IMR-90 (cell line): ENCODE results near the gene STK10. TPM values are rescaled to one million over a fixed set of nuclear protein-coding genes. Genes with fewer than 3 reads are reported as not detected.

Experiments
- ATAC-seq: fragments of 200-7000 bp; cut with Tn5 transposase; 2 replicates; pipeline ENCODE4 v1.9.1; 2020; ENCODE audit warnings: low read depth, mild to moderate bottlenecking, moderate library complexity
- BruUV-seq: library from RNA; stranded (reverse); fragments of 400-500 nt; replicated peaks from 2 replicates; lab custom pipeline; 2021; lab: Mats Ljungman, UMichigan
- CTCF ChIA-PET: fragments of 300-600 bp; formaldehyde crosslinking; extraction: SDS; loops from one replicate; lab custom pipeline; 2021; ENCODE audit warnings: antibody characterized with exemption; lab: Yijun Ruan, JAX
- POLR2A ChIA-PET: fragments of 300-600 bp; sonication (Branson Sonifier 250); formaldehyde crosslinking; loops from one replicate; lab custom pipeline; 2022; ENCODE audit warnings: antibody characterized with exemption; ENCODE audit not compliant: unreplicated experiment; lab: Charles Lee
- DNase-seq: peaks from one replicate; pipeline ENCODE4 v3.0.0; 2013
- H2AFZ ChIP-seq: replicated peaks from 2 replicates; pipeline ENCODE3; 2013; ENCODE audit warnings: low read length, mild to moderate bottlenecking; ENCODE audit not compliant: poor library complexity
- H2AK5ac ChIP-seq: 2 replicates; pipeline ENCODE4 v1.6.1; 2013; ENCODE audit warnings: low read depth, low read length, inconsistent platforms
- H2AK9ac ChIP-seq: replicated peaks from 2 replicates; pipeline ENCODE3; 2013; ENCODE audit warnings: mild to moderate bottlenecking, low read depth, low read length, moderate library complexity; ENCODE audit not compliant: poor library complexity
- H2BK120ac ChIP-seq: 2 replicates; pipeline ENCODE4 v1.6.1; 2013; ENCODE audit warnings: low read depth, low read length, inconsistent platforms
- H2BK15ac ChIP-seq: 3 replicates; pipeline ENCODE4 v1.6.1; 2013; ENCODE audit warnings: low read depth, low read length, inconsistent platforms
- H2BK20ac ChIP-seq: 2 replicates; pipeline ENCODE4 v1.6.1; 2013; ENCODE audit warnings: low read depth, mild to moderate bottlenecking, inconsistent platforms, low read length, moderate library complexity
- H2BK5ac ChIP-seq: 2 replicates; pipeline ENCODE4 v1.6.1; 2013; ENCODE audit warnings: mild to moderate bottlenecking, low read depth, low read length, inconsistent platforms; ENCODE audit not compliant: poor library complexity, severe bottlenecking
- H3K14ac ChIP-seq: replicated peaks from 2 replicates; pipeline ENCODE4 v1.6.1; 2013; ENCODE audit warnings: low read depth, low read length, inconsistent platforms
- H3K18ac ChIP-seq: 2 replicates; pipeline ENCODE4 v1.6.1; 2013; ENCODE audit warnings: low read depth, low read length, control low read depth
- H3K23ac ChIP-seq: 2 replicates; pipeline ENCODE4 v1.6.1; 2013; ENCODE audit warnings: low read depth, low read length, inconsistent platforms
- H3K27ac ChIP-seq: 2 replicates; pipeline ENCODE4 v1.5.1; 2013; ENCODE audit warnings: mild to moderate bottlenecking, control low read depth, low read length; ENCODE audit not compliant: insufficient read depth
- H3K27me3 ChIP-seq: 2 replicates; pipeline ENCODE4 v1.6.1; 2013; ENCODE audit warnings: low read length; ENCODE audit not compliant: control insufficient read depth, insufficient read depth
- H3K36me3 ChIP-seq: 2 replicates; pipeline ENCODE4 v1.6.1; 2013; ENCODE audit warnings: low read length, mixed read lengths; ENCODE audit not compliant: control insufficient read depth, insufficient read depth
- H3K4ac ChIP-seq: 2 replicates; pipeline ENCODE4 v1.6.1; 2013; ENCODE audit warnings: low read depth, low read length, inconsistent platforms
- H3K4me1 ChIP-seq: 2 replicates; pipeline ENCODE4 v1.6.1; 2013; ENCODE audit warnings: low read length, mixed read lengths; ENCODE audit not compliant: control insufficient read depth, insufficient read depth
- H3K4me2 ChIP-seq: 2 replicates; pipeline ENCODE4 v1.6.1; 2013; ENCODE audit warnings: low read depth, mild to moderate bottlenecking, control low read depth, low read length, moderate library complexity
- H3K4me3 ChIP-seq: 2 replicates; pipeline ENCODE4 v1.5.1; 2013; ENCODE audit warnings: low read depth, mild to moderate bottlenecking, control low read depth, low read length, moderate library complexity; ENCODE audit not compliant: insufficient read depth
- H3K56ac ChIP-seq: 2 replicates; pipeline ENCODE4 v1.6.1; 2013; ENCODE audit warnings: low read length, inconsistent platforms; ENCODE audit not compliant: insufficient read depth; ENCODE audit errors: extremely low read depth
- H3K79me1 ChIP-seq, 2 experiments: 2 replicates each; pipeline ENCODE4 v1.6.1; 2013; ENCODE audit warnings: low read length in 2 of 2, inconsistent platforms in 1 of 2, low read depth in 1 of 2
- H3K9ac ChIP-seq: 2 replicates; pipeline ENCODE4 v1.6.1; 2013; ENCODE audit warnings: low read depth, low read length, control low read depth
- H3K9me1 ChIP-seq: 2 replicates; pipeline ENCODE4 v1.6.1; 2013; ENCODE audit warnings: low read length, inconsistent platforms; ENCODE audit not compliant: insufficient read depth
- H3K9me3 ChIP-seq: 2 replicates; pipeline ENCODE4 v1.6.1; 2013; ENCODE audit warnings: low read length; ENCODE audit not compliant: control insufficient read depth, insufficient read depth
- H4K20me1 ChIP-seq: 2 replicates; pipeline ENCODE4 v1.6.1; 2013; ENCODE audit warnings: low read length, inconsistent platforms; ENCODE audit not compliant: insufficient read depth
- H4K5ac ChIP-seq: 2 replicates; pipeline ENCODE4 v1.6.1; 2013; ENCODE audit warnings: mild to moderate bottlenecking, low read depth, low read length, control low read depth
- H4K8ac ChIP-seq, 2 experiments: 2 replicates each; pipeline ENCODE4 v1.6.1; 2013; ENCODE audit warnings: low read depth in 2 of 2, low read length in 2 of 2, control low read depth in 1 of 2, inconsistent platforms in 1 of 2
- H4K91ac ChIP-seq: 2 replicates; pipeline ENCODE4 v1.6.1; 2013; ENCODE audit warnings: low read depth, low read length, inconsistent platforms; ENCODE audit not compliant: insufficient read depth
- CEBPB ChIP-seq: IDR thresholded peaks from 2 replicates; pipeline ENCODE4 v1.6.1; 2012; ENCODE audit warnings: low read depth, low read length, improper control_type of control experiment
- CHD1 ChIP-seq: IDR thresholded peaks from 2 replicates; pipeline ENCODE4 v1.6.1; 2012; ENCODE audit warnings: low read depth, low read length, improper control_type of control experiment
- FOS ChIP-seq: fragments of 150-350 bp; IDR thresholded peaks from 2 replicates; pipeline ENCODE4 v1.6.1; 2016; ENCODE audit warnings: low read depth, low read length
- MAFK ChIP-seq: IDR thresholded peaks from 2 replicates; pipeline ENCODE4 v1.6.1; 2012; ENCODE audit warnings: low read depth, low read length, improper control_type of control experiment
- MAZ ChIP-seq: IDR thresholded peaks from 2 replicates; pipeline ENCODE4 v1.6.1; 2012; ENCODE audit warnings: low read depth, mild to moderate bottlenecking, low read length, improper control_type of control experiment, moderate library complexity, borderline replicate concordance
- MXI1 ChIP-seq: IDR thresholded peaks from 2 replicates; pipeline ENCODE4 v1.6.1; 2012; ENCODE audit warnings: low read depth, mild to moderate bottlenecking, low read length, moderate library complexity, borderline replicate concordance
- POLR2A ChIP-seq: IDR thresholded peaks from 2 replicates; pipeline ENCODE4 v1.6.1; 2012; ENCODE audit warnings: mild to moderate bottlenecking, low read depth, low read length
- RAD21 ChIP-seq: IDR thresholded peaks from 2 replicates; pipeline ENCODE4 v1.6.1; 2012; ENCODE audit warnings: low read length, improper control_type of control experiment
- WGBS, 2 experiments: methylation state at CpG; one replicate each; pipeline versions ENCODE4 v1.1.5 to v1.1.7; 2013; ENCODE audit warnings: missing lambda C conversion rate in 2 of 2; ENCODE audit not compliant: insufficient read length in 1 of 2; ENCODE audit errors: extremely low coverage in 2 of 2; 5-methylcytosine and 5-hydroxymethylcytosine counted together
- dilution Hi-C: fragments of 300-500 bp; cut with HindIII; formaldehyde crosslinking; loops from one replicate; pipeline ENCODE4 v1.14.3; 2018; ENCODE audit warnings: low sequenced_read_pairs; ENCODE audit not compliant: unreplicated experiment
- in situ Hi-C: fragments of 300-500 bp; cut with MboI; formaldehyde crosslinking; loops from 3 replicates; pipeline ENCODE4 v1.14.3; 2019; ENCODE audit warnings: low sequenced_read_pairs, inconsistent platforms, mixed read lengths
- intact Hi-C: fragments of 100-400 bp; cut with micrococcal nuclease; formaldehyde crosslinking; loops from 2 replicates; pipeline ENCODE4 v1.10.0; 2022
- polyA plus RNA-seq, 3 experiments: library from polyadenylated mRNA; depleted of rRNA; stranded (reverse); fragments of >200 nt; gene quantifications; 2 replicates each; pipeline ENCODE4 v1.2.3, GENCODE V29; 2012; ENCODE audit warnings: low replicate concordance in 1 of 3
- total RNA-seq: library from RNA; depleted of rRNA; stranded (reverse); fragments of >200 nt; gene quantifications from 2 replicates; pipeline ENCODE4 v1.2.3, GENCODE V29; 2012
- TF ChIP-seq, protein P1 (sequence below): conservative IDR thresholded peaks from 2 replicates; pipeline ENCODE4 v1.5.1; 2012; ENCODE audit warnings: mild to moderate bottlenecking, low read depth, low read length, improper control_type of control experiment
- TF ChIP-seq, protein P2 (sequence below): fragments of 150-350 bp; IDR thresholded peaks from 2 replicates; pipeline ENCODE4 v1.6.1; 2016; ENCODE audit warnings: low read depth, mild to moderate bottlenecking, low read length, moderate library complexity, borderline replicate concordance

The STK10 gene
- total and polyA plus RNA-seq, 2 of the 4 experiments (the other 2 are of a cell fraction) = 15.4 to 18.5 TPM

DNA sequence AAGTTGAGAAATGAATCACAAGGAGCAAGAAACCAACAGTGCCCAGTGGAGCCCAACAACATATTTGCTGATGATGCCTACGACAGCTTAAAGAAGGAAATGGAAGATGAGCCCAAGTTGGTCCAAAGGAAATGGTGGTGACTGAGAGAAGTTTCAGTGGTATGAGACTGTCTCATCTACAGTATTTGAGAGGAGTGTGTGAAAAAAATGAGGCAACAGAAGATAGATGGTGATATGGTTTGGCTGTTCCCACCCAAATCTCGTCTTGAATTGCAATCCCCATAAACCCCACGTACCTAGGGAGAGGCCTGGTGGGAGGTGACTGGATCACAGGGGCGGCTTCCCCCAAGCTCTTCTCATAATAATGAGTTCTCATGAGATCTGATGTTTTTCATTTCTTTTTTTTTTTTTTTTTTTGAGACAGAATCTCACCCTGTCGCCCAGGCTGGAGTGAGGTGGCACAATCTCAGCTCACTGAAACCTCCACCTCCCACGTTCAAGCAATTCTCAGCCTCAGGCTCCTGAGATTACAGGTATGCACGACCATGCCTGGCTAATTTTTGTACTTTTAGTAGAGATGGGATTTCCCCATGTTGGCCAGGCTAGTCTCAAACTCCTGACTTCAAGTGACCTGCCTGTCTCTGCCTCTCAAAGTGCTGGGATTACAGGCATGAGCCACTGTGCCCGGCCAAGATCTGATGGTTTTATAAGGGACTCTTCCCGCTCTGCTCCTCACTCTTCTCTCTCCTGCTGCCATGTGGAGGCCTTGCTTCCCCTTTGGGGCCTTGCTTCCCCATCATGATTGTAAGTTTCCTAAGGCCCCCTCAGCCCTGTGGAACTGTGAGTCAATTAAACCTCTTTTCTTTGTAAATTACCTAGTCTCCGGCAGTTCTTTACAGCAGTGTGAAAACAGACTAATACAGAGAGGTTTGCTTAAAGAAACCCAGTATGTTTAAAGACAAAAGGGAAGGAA lies 36.2 kb upstream of the STK10 start:
- Histone ChIP-seq H2AFZ (no peak overlapping the region), H2AK9ac (no peak overlapping the region), H4K8ac (no peak overlapping the region), H3K4ac (no peak overlapping the region), H3K9me3 (no peaks in the 10 kb centered on the region; the same call in 1 of the 2 replicates), H3K56ac (no peak overlapping the region), H3K36me3 (peaks cover 12% of the 10 kb centered on the region), H4K91ac (no peak overlapping the region), H4K5ac (no peak overlapping the region), H2AK5ac (no peak overlapping the region), H3K9ac (no peak overlapping the region), H3K18ac (no peak overlapping the region), H2BK15ac (no peak overlapping the region), H3K79me1 (peaks cover 4 to 35% of the 10 kb centered on the region in 2 experiments; a peak in 2 of 4 replicates), H2BK20ac (no peak overlapping the region), H3K14ac (no peak overlapping the region), H2BK120ac (no peak overlapping the region), H3K4me2 (no peak overlapping the region), H3K9me1 (no peaks in the 10 kb centered on the region), H3K23ac (no peak overlapping the region), H3K27me3 (no peaks in the 10 kb centered on the region), H3K4me1 (no peaks in the 10 kb centered on the region), H3K27ac (no peak overlapping the region), H3K4me3 (no peak overlapping the region), H4K20me1 (no peaks in the 10 kb centered on the region), H2BK5ac (no peak overlapping the region)
- no peak for ATAC-seq
- dilution Hi-C loops (no loop called here), in situ Hi-C loops (no loop called here), intact Hi-C loops (no loop called here)
- POLR2A ChIA-PET = no interaction called here
- no CpG with 5 or more reads among the region's 10 CpGs for WGBS, 2 experiments
- CTCF ChIA-PET = interaction anchor here (0.6 kb wide), 1 partner anchor 177 kb away, joined by 4 read pairs; no protein-coding TSS in a partner anchor
- no TSS peak for BruUV-seq
- DNase-seq = no peak
- TF ChIP-seq CHD1 (no peak), RAD21 (no peak), CEBPB (no peak), FOS (no peak), MAFK (no peak), MAZ (no peak), POLR2A (no peak), MXI1 (no peak)
- TF ChIP-seq, protein P1, sequence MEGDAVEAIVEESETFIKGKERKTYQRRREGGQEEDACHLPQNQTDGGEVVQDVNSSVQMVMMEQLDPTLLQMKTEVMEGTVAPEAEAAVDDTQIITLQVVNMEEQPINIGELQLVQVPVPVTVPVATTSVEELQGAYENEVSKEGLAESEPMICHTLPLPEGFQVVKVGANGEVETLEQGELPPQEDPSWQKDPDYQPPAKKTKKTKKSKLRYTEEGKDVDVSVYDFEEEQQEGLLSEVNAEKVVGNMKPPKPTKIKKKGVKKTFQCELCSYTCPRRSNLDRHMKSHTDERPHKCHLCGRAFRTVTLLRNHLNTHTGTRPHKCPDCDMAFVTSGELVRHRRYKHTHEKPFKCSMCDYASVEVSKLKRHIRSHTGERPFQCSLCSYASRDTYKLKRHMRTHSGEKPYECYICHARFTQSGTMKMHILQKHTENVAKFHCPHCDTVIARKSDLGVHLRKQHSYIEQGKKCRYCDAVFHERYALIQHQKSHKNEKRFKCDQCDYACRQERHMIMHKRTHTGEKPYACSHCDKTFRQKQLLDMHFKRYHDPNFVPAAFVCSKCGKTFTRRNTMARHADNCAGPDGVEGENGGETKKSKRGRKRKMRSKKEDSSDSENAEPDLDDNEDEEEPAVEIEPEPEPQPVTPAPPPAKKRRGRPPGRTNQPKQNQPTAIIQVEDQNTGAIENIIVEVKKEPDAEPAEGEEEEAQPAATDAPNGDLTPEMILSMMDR = no peak
- TF ChIP-seq, protein P2, sequence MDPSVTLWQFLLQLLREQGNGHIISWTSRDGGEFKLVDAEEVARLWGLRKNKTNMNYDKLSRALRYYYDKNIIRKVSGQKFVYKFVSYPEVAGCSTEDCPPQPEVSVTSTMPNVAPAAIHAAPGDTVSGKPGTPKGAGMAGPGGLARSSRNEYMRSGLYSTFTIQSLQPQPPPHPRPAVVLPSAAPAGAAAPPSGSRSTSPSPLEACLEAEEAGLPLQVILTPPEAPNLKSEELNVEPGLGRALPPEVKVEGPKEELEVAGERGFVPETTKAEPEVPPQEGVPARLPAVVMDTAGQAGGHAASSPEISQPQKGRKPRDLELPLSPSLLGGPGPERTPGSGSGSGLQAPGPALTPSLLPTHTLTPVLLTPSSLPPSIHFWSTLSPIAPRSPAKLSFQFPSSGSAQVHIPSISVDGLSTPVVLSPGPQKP = no peak
